SK-N-SH (cell line): ENCODE data around the gene IL18RAP.

Experiments used
- TAF1 ChIP-seq: IDR thresholded peaks from 2 replicates; pipeline ENCODE4 v1.6.1; 2012; ENCODE audit warnings: low read depth, mild to moderate bottlenecking, low read length, moderate library complexity, borderline replicate concordance
- YY1 ChIP-seq: IDR thresholded peaks from 2 replicates; pipeline ENCODE4 v1.4.0; 2012; ENCODE audit warnings: low read depth, mild to moderate bottlenecking
- TF ChIP-seq, protein P1 (sequence below): fragments of 150-350 bp; IDR thresholded peaks from 2 replicates; pipeline ENCODE4 v1.6.1; 2017; ENCODE audit warnings: antibody characterized with exemption, low read length, low read depth, borderline replicate concordance
- TF ChIP-seq, protein P2 (sequence below): fragments of 200-600 bp; sonication (generic); IDR thresholded peaks from 2 replicates; pipeline ENCODE4 v1.6.1; 2017; ENCODE audit warnings: antibody characterized with exemption, mild to moderate bottlenecking, moderate library complexity

DNA sequence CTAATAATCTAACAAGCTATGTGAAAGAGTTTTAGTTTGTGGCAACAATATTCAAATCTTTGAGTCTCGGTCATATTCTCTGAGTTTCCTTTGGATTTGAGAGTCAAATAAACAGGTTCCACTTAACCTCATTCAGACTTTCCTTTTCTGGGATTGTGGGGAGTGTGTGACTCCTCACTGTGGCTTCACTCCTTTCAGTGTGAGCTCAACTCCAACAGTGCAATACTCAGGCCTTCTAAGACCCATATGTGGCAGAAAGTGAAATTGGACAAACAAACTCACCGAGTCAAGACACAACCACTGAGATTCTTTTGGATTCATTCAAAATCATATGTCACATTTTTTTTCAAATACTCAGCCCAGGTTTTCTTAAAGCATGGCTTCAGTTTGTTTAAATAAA is 75.5 kb downstream of the IL18RAP start:
- TF ChIP-seq TAF1 (no peak), YY1 (no peak)
- TF ChIP-seq, protein P1, sequence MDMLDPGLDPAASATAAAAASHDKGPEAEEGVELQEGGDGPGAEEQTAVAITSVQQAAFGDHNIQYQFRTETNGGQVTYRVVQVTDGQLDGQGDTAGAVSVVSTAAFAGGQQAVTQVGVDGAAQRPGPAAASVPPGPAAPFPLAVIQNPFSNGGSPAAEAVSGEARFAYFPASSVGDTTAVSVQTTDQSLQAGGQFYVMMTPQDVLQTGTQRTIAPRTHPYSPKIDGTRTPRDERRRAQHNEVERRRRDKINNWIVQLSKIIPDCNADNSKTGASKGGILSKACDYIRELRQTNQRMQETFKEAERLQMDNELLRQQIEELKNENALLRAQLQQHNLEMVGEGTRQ = no peak
- TF ChIP-seq, protein P2, sequence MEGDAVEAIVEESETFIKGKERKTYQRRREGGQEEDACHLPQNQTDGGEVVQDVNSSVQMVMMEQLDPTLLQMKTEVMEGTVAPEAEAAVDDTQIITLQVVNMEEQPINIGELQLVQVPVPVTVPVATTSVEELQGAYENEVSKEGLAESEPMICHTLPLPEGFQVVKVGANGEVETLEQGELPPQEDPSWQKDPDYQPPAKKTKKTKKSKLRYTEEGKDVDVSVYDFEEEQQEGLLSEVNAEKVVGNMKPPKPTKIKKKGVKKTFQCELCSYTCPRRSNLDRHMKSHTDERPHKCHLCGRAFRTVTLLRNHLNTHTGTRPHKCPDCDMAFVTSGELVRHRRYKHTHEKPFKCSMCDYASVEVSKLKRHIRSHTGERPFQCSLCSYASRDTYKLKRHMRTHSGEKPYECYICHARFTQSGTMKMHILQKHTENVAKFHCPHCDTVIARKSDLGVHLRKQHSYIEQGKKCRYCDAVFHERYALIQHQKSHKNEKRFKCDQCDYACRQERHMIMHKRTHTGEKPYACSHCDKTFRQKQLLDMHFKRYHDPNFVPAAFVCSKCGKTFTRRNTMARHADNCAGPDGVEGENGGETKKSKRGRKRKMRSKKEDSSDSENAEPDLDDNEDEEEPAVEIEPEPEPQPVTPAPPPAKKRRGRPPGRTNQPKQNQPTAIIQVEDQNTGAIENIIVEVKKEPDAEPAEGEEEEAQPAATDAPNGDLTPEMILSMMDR = no peak
